NCI-H524 treated with DMSO at 0.1 percent for 48 hours (cell line): Measurements from ENCODE around the gene CD300LG.

Source experiments
- DNase-seq: peaks from one replicate; lab custom pipeline; 2025; lab: John Stamatoyannopoulos, UW

The CD300LG gene

GRCh38 chr17:43907425-43907981 is 60.5 kb downstream of the CD300LG start, which contains the start of gene MPP2:
Gene MPP2 (minus strand): TSS chr17:43907536. CDS start chr17:43904460, 3,076 bp downstream.
- DNase-seq = peak; percentile 54

- peak; percentile 44 for DNase-seq
Observed at GRCh38 chr17:43907998-43908721, 61.2 kb downstream of the CD300LG start.

- DNase-seq = no peak
Observed at GRCh38 chr17:43909537-43910231, 62.7 kb downstream of the CD300LG start.

GRCh38 chr17:43911904-43912303 is 64.9 kb downstream of the CD300LG start:
- peak; percentile 79 for DNase-seq

- peak; percentile 27 for DNase-seq
Observed at GRCh38 chr17:43912635-43913304, 65.8 kb downstream of the CD300LG start.
